NCI-H1417 treated with DMSO at 0.1 percent for 48 hours (cell line): ENCODE measurements around the gene DOHH.
"Not testable (repeated sequence)": the region's sequence is repeated elsewhere in the genome, so short reads cannot be mapped to it uniquely, and the experiment has no call there.

Source experiments
- DNase-seq: peaks from one replicate; lab custom pipeline; 2025; lab: John Stamatoyannopoulos, UW

DOHH gene

GRCh38 chr19:3534375-3535234 is 34.1 kb upstream of the DOHH start:
- no peak for DNase-seq

- DNase-seq: no peak
Observed at GRCh38 chr19:3533563-3534216, 33.2 kb upstream of the DOHH start.

DNA sequence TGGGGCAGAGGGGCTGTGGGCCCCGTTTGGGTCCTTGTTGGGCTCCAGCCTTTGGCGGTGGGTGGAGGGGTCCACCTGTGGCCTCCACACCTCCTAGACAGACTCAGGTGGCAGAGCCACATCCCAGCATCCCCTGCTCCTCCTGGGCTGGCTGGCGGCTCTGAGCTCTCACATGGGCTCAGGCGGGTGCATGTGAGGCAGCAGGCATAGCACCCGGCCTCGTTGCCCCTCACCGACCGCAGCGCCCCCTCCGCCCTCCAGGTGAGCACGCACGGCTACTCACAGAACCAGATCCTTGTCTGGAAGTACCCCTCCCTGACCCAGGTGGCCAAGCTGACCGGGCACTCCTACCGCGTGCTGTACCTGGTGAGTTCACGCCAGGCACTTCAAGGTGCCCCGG is 32.6 kb upstream of the DOHH start:
- DNase-seq: no peak

DNA sequence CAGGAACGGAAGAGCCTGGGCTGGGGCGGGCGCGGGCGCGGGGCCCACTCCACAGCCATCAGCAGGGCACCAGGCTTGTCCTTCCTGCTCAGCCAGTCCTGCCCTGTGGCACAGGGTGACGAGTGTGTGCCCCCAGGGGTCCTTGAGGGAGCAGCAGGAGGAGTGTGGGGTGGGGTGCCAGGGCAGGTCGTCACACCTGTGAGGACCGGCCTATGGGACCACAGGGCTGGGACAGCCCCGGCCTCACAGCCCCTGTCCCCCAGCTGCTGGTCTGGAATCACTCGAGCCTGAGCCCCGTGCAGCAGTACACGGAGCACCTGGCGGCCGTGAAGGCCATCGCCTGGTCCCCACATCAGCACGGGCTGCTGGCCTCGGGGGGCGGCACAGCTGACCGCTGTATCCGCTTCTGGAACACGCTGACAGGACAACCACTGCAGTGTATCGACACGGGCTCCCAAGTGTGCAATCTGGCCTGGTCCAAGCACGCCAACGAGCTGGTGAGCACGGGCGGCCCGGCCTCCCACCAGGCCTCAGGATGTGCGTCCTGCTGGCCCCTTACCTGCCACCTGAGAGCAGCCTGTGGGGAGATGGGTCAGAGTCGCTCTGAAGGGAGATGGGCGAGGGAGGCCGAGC is 31.8 kb upstream of the DOHH start:
- no peak for DNase-seq

DNA sequence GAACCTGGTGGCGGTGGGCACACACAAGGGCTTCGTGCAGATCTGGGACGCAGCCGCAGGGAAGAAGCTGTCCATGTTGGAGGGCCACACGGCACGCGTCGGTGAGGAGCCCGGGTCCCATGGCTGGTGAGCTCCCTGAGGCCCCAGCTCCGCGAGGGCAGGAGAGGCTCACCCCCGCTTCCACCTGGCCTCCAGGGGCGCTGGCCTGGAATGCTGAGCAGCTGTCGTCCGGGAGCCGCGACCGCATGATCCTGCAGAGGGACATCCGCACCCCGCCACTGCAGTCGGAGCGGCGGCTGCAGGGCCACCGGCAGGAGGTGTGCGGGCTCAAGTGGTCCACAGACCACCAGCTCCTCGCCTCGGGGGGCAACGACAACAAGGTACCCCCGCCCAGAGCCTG is 31.2 kb upstream of the DOHH start:
- DNase-seq: no peak

DNA sequence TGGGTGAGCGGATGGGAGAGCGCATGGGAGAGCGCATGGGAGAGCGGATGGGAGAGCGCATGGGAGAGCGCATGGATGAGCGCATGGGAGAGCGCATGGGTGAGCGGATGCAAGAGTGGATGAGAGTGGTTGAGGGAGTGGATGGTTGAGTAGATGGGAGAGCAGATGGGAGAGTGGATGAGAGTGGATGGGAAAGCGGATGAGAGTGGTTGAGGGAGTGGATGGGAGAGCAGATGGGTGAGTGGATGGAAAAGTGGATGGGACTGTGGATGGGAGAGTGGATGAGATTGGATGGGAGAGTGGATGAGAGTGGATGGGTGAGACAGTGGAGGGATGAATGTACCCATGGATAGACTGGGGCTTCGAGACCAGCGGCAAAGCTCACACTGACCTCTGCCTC is 29.9 kb upstream of the DOHH start:
- DNase-seq: no peak

DNA sequence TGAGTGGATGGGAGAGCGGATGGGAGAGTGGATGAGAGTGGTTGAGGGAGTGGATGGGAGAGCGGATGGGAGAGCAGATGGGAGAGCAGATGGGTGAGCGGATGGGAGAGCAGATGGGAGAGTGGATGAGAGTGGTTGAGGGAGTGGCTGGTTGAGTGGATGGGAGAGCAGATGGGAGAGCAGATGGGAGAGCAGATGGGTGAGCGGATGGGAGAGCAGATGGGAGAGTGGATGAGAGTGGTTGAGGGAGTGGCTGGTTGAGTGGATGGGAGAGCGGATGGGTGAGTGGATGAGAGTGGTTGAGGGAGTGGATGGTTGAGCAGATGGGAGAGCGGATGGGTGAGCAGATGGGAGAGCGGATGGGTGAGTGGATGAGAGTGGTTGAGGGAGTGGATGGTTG is 28.8 kb upstream of the DOHH start:
- DNase-seq: not testable (repeated sequence)

GRCh38 chr19:3528539-3529211 is 28.2 kb upstream of the DOHH start:
- DNase-seq: no peak

DNA sequence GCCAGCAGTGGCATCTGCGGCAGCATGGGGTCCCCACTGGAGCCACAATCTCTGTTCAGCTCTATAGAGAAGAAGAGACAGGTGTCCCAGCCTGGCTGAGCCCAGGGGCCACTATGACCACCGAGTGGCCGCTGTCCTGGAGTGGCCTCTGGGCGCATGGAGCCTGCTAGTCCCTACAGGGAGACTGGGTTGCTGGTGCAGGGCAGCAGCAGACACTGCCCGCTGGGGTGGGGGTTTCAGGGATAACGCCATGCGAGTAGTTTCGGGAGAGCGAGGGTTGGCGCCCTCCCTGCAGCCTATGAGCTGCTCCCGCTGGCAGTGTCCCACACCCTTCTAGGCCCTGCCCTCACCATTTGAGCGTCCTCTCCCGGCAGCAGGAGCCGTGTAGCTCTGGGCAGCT is 27.6 kb upstream of the DOHH start:
- DNase-seq: no peak

- DNase-seq: no peak
Observed at GRCh38 chr19:3527238-3527910, 26.9 kb upstream of the DOHH start.

GRCh38 chr19:3526507-3527237 is 26.2 kb upstream of the DOHH start:
- DNase-seq: no peak

DNA sequence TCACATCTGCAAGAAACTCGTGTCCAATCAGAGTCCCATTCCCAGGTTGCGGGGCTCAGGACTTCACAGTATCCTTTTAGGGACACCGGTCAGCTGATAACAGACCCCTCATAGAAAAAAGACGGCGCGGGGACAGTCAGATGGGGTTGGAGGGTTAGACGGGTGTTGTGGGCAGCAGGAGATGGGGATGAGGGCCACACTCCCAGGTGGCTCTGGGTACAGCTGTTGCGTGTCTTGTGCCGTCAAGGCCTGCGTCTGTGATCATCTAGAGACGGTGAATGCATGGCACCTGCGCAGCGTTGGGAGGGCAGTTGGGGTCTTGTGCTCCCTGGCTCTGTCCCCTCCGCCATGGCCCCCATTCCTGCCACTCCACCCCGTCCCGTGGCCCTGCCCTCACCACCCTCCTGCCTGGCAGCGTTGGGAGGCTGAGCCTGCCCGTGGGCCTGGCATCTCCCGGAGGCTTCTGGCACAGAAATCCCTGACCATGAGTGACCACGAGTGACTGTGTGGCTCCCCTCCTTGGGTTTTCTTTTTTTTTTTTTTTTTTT is 24.5 kb upstream of the DOHH start:
- DNase-seq: no peak

DNA sequence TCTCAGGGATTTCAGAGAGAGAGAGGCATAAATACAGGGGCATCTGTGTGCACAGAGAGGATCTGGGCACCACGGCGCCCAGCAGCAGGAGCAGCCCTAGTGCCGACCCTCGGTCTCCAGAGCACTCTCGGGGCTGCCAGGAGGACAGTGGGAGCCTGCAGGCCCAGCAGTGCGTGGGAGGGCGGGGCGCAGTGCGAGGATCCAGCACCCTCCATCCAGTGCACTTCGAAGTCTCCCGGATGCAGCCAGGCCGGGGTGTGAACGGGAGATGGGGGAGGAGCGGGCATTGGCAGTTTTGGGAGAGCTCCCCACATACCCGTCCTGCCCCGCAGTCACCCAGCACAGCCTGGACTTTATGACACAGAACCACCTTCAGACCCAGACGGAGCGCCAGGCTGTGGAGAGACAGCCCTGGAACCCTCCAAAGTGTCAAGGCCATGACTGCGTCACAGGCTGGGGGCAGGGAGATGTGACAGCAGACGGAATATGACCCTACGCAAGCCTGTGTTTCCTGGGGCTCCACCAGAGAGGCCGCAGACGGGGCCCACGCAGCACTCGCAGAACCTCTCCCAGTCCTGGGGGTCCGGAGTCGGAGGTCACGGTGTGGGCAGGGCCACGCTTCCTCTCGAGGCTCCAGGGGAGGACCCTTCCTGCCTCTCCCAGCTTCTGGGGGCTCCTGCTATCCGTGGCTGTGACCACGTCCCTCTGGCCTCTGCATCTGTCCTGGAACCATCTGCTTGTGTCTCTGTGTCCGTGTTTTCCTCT is 23.8 kb upstream of the DOHH start:
- no peak for DNase-seq

DNA sequence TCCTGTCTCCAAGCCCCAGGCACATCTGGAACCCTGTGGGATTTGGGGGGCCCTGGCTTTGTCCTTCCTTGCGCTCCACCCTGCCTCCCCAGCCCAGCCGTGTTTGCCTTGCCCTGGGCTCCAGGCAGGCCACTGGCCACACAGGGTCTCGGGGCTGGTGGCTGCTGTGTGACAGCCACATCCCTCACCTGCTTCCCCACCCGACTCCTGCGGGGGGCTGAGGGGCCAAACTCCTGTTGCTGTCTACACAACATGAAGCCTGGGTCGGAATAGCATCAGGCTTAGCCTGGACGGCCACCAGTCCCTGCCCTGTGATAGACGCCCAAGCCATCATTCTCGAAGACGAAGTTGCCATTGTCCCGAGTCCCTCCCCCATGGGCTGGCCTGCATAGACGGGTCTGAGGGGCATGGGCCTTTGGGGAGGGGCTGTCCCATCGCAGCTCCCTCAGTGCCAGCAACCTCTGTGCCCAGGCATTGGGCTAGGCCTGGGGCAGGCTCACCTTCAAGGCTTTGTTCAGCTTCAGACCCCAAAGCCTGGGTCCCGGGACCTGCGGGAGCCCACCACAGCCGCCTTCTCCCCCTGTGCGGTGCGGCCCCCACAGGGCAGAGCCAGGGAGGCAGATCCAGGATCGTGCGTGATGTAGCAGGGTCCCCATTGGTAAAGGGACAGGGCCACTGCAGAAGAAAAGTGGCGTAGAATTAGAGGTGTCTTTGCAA is 23.0 kb upstream of the DOHH start:
- DNase-seq: no peak

- DNase-seq: no peak
Observed at GRCh38 chr19:3522421-3523360, 22.2 kb upstream of the DOHH start.

DNA sequence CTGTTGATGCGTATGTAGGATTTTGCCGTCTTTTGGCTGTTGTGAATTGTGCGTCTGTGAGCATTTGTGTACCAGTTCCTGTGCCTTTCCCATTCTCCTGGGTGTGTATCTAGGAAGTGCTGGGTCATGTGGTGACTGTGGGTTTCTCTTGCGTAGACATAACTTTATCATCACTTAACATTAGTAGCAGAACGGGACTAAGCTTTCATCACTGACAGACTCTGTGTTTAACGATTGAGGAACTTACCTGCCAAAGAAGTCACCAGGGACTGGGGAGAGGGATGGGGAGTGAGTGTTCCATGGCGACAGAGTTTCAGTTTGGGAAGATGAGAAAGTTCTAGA is 20.6 kb upstream of the DOHH start:
- no peak for DNase-seq

DNA sequence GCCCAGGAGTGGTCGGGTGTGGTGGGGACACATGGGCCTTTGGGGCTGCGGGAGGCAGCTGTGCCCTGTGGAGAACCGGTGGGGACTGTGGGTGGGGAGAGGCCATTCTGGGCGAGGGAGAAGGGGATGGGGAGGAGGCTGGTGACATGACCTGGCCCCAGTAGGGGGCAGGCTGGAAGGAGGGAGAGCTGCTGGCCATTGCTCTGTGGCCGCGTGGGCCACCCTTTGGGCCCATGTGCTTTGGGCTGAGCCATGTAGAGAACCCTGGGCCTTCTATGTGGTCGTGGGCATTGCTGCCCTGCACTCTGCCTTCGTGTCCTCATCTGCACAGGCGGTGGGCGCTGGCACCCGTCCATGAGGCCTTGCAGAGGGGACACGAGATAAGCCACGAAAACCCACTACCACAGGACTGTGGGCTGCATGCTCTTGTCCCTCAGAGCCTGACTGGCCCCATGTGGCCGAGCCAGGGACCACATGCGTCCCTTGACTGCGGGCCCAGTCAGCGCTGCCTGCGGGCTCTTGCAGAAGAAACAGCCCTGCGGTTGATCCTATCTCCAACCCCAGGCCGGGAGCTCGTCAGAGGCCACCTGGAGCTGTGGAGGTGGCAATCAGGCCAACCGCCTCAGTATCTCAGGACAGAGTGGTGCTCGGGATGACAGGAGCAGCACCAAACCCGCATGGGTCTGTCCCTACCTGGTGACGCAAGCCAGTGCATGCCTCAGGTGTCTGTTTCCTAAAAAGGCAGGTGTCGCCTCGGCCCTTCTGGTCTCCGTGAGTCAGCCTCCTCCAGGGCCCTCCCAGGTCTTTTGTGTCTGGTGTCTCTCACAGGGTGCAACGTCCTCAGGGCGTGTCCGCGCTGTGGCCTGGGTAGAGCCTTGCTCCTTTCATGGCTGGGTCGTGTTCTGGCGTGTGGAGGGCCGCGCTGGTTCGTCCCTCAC is 20.0 kb upstream of the DOHH start:
- no peak for DNase-seq
